ENCODE data around the gene TMEM61.

DNA sequence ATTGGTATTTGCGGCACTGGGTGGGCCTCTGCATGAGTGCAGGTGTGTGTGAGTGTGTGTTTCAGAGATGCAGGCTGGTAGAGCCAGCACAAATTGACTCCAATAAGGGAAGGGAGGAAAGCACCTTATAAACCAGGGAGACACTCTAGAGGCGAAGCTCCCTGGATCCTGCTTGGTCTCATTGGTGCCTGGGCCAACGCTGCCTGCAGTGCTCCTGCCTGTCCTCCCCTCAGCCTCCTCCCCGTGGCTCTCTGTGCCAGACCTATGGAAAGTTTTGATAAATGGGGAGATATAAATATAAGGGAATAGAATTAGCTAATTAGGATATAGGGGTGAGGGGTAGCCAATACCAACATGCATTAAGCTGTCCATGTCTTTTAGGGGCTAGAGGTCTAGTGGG is 20.9 kb downstream of the TMEM61 start:
- TF ChIP-seq CTCF (IDR thresholded peaks at IDR 0.05) (no peak), POLR2A (IDR thresholded peaks at IDR 0.05) (no peak)
